Stimulated activated CD8-positive, alpha-beta memory T cell treated with anti-CD3 and anti-CD28 coated beads, Interleukin-7, amount 100 ng/mL, for 24 hours (primary cell): ENCODE results near the gene MPZL1.
"Not testable (repeated sequence)": the region's sequence is repeated elsewhere in the genome, so short reads cannot be mapped to it uniquely, and the experiment has no call there.

ENCODE experiments used
- DNase-seq: peaks from one replicate; pipeline ENCODE4 v3.0.0-alpha.2; 2020; ENCODE audit warnings: low read depth

MPZL1 gene

GRCh38 chr1:167719715-167720421, 1.9 kb upstream of the MPZL1 start:
- DNase-seq, result not testable (repeated sequence)

DNA sequence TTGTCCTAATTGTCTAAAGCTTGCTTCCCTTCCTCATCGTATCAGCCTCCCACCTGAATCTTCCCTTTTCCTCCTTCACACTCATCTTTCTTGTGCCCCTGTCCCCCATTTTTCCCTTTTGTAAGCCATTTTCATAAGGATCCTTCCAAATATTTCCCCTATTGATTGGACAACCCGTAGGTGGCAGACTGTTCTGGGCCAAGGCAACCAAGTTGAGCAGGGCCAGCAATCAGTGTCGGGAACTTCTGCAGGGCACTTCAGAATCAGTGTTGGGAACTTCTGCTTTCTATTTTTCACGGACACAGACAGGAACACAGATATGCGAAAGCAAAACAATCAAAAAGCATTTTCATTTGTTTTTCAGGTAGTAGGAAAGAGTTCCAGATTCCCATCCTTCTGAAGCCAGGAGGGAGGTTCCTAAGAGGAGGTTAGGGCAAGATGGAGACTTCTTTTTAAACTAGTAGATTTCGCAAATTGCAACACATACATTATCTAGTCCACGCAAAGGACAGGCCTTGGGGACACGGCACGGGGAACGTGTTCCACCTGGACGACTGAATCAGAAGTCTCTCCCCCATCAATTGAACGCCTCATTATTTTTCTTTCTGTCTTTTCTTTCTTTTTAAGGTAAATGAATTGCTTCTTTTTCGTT, 691 bp upstream of the MPZL1 start:
- DNase-seq, result no peak

DNA sequence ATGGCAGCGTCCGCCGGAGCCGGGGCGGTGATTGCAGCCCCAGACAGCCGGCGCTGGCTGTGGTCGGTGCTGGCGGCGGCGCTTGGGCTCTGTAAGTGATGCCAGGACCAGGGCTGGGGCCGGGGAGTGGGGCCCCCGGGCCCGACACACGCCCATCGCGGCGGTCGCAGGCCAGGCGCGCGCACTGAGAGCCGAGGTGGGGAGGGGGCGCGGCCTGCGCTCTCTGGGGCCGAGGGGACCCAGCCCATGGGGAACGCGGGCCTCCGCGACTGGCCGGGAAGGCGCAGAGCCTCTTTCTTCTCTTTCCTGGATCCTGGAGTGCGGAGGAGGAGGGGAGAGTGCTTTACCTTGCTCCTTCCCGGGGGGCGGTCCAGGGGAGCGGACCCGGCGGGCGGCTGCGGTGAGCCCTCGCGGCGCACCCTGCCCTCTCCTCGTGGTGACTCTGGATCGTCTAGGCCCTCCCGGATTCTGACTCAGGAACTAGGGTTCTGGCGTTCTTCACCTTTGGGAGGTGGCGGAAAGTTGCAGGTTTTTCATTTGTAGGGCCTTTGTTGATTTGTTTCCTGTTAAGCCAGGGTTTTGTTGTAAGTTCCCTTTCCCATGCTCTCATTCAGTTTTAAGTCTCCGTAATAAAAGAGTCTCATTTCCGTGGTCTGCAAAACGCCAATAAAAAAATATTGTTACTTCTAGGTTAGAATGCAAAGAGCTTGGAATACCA, 529 bp downstream of the MPZL1 start:
- no peak for DNase-seq

DNA sequence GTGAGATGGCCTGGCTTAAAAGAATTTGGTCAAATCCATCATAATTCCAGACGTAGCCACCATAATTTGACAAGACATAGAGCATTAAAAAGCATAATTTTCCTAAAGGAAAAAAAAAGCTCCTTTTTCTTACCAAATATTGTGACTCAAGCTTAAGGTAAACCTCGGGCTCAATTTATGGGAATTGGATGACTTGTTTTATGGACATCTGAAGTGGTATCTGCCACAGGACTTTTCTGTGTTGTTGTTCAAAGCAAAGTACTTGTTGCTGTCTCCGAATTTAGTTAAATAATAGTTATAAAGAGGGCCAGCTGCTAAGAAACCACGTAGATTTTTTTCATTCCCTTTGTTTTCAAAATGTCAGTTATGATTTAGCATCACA, 1.1 kb downstream of the MPZL1 start:
- no peak for DNase-seq

DNA sequence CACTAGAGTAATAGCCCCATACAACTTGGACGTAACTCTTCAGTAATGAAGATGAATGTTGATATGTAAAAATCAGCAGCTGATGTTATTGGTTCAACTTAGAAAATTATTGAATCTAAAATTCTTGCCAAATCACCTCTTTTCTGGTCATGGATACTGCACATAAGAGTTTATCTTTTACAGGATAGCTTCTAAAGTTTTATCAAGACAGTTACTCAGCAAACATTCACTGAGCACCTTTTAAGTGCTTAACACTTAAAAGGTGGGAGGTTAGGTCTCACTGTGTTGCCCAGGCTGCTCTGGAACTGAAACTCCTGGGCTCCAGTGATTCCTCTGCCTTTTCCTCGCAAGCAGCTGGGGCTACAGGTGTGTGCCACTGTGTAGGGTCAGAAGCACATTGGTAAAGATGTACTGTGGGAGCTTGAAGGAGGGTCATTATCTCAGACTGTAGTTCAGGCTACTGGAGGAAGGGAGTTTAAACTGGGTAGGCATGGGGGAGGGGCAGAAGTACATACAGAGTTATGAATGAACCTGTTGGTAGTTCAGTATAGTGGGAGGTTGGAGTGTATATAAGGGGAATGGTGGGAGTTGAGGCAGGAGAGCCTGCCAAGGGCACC, 2.0 kb downstream of the MPZL1 start:
- DNase-seq, result no peak

- no peak for DNase-seq
Observed at GRCh38 chr1:167726008-167726407, 4.2 kb downstream of the MPZL1 start.

- no peak for DNase-seq
Observed at GRCh38 chr1:167728818-167729410, 7.1 kb downstream of the MPZL1 start.

- no peak for DNase-seq
Observed at GRCh38 chr1:167734227-167734626, 12.4 kb downstream of the MPZL1 start.

GRCh38 chr1:167734841-167735240, 13.1 kb downstream of the MPZL1 start:
- no peak for DNase-seq

- no peak for DNase-seq
Observed at GRCh38 chr1:167737169-167737568, 15.4 kb downstream of the MPZL1 start.

DNA sequence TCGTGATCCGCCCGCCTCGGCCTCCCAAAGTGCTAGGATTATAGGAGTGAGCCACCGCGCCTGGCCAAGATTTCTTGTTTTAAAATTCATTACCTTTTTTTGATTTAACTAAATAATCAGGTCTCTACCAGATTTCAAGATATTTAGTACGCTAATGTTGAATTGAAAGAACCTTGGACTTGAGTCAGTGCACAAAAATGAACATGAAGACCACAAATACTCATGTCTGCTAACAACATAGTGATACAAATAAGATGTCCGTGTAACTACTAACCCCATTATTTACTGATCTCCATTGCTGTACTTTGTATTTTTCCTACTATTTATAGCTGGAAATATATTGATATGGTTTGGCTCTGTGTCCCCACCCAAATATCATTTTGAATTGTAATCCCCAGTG, 16.4 kb downstream of the MPZL1 start:
- no peak for DNase-seq

GRCh38 chr1:167739752-167740151, 18.0 kb downstream of the MPZL1 start:
- no peak for DNase-seq

DNA sequence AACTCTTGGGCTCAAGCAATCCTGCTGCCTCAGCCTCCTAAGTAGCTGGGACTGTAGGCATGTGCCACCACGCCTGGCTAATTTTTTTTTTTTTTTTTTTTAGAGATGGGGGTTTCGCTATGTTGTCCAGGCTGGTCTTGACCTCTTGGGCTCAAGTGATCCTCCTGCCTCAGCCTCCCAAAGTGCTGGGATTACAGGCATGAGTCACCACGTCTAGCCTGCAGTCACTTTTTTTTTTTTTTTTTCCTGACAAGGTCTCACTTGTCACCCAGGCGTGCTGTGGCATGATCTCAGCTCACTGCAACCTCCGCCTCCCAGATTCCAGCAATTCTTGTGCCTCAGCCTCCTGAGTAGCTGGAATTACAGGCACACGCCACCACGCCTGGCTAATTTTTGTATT, 19.3 kb downstream of the MPZL1 start:
- not testable (repeated sequence) for DNase-seq

DNA sequence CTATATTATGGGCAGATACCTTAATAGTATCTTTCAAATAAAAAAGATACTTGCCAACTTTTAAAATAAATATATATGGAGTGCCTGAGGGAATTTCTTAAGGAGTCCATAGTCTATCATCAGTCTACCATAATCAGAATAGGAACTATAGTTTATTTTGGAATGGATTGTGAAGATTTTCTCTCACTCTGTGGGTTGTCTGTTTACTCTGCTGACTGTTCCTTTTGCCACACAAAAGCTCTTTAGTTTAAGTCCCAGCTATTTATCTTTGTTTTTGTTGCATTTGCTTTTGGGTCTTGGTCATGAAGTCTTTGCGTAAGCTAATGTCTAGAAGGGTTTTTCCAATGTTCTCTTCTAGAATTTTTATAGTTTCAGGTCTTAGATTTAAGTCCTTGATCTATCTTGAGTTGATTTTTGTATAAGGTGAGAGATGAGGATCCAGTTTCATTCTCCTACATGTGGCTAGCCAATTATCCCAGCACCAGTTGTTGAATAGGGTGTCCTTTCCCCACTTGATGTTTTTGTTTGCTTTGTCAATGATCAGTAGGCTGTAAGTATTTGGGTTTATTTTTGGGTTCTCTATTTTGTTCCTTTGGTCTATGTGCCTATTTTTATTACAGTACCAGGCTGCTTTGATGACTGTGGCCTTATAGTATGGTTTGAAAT, 20.7 kb downstream of the MPZL1 start:
- not testable (repeated sequence) for DNase-seq

- DNase-seq, result no peak
Observed at GRCh38 chr1:167744901-167745300, 23.1 kb downstream of the MPZL1 start.

DNA sequence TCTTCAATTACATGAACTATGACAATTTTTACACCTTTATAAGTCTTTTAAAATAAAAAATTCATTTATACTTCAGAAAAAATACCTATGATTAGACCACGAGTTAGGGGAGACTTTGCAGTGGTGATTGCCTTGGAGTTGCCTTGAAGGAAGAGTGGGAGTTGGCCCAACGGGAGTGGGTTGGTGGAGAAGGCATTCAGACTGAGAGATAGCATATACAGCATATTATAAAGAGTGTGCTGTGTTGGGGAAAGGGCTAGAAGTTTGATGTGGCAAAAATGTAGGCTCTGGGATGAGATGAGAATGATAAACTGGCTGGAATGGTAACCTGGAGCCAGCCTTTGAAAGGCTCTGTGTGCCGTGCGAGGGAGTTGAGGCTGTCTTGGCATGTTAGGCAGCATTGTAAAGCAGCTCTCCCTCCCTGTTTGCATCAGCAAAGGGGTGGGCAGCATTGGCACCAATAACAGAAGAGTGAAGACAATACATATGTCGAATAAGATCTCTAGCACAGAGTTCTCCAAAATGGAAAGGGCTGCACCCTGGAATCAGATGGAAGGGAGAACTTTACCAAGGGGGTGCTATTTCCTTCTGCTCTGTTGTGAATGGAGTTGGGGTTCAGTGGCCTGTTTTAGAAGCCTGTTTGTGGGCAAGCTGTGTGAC, 24.4 kb downstream of the MPZL1 start:
- no peak for DNase-seq

GRCh38 chr1:167746988-167747655, 25.3 kb downstream of the MPZL1 start:
- DNase-seq, result no peak

GRCh38 chr1:167747988-167748387, 26.2 kb downstream of the MPZL1 start:
- no peak for DNase-seq

DNA sequence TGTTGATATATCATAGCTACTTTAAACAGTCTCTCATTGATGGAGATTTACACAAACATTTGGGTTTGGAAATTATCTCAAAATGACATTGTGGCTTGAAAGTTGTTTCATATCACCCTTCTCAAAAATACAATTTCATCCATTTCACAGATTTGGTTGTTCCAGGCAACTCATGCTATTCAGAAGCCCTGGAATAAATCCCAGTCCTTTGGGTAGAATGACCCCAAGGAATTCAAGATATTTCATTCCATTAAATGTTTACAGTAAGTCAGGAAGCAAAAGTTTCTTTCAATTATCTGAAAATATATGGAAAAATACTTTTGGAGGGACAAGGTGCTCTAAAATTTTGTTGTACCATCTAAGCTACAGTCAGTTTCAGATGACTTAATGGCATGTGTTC, 27.1 kb downstream of the MPZL1 start:
- no peak for DNase-seq

GRCh38 chr1:167749741-167750140, 28.0 kb downstream of the MPZL1 start:
- DNase-seq, result no peak

GRCh38 chr1:167750641-167751040, 28.9 kb downstream of the MPZL1 start:
- no peak for DNase-seq
